Activated B cell treated with CpG ODN at 0.5 μM for 24 hours (primary cell): ENCODE results near the gene APPL2. TPM values are rescaled to one million over a fixed set of nuclear protein-coding genes. Genes with fewer than 3 reads are reported as not detected.
"Not testable (repeated sequence)": the region's sequence is repeated elsewhere in the genome, so short reads cannot be mapped to it uniquely, and the experiment has no call there.

Experiments
- ATAC-seq: fragments of 200-7000 bp; cut with Tn5 transposase; one replicate; pipeline ENCODE4 v1.10.0; 2021; ENCODE audit warnings: low read depth, mild to moderate bottlenecking, moderate library complexity
- CTCF ChIA-PET: fragments of 350-600 bp; sonication (Branson Sonifier 250); formaldehyde crosslinking; loops from one replicate; lab custom pipeline; 2021; ENCODE audit warnings: antibody characterized with exemption; lab: Charles Lee
- POLR2A ChIA-PET: fragments of 350-600 bp; sonication (Branson Sonifier 250); formaldehyde crosslinking; loops from one replicate; lab custom pipeline; 2021; ENCODE audit warnings: antibody characterized with exemption; lab: Charles Lee
- DNase-seq: peaks from one replicate; pipeline ENCODE4 v3.0.0; 2022
- H3K27ac Mint-ChIP-seq: one replicate; pipeline ENCODE4 v1.8.0; 2020; ENCODE audit warnings: mixed read lengths
- H3K27me3 Mint-ChIP-seq: one replicate; pipeline ENCODE4 v1.8.0; 2021; ENCODE audit warnings: mixed read lengths
- H3K36me3 Mint-ChIP-seq: one replicate; pipeline ENCODE4 v1.8.0; 2021; ENCODE audit warnings: low read depth, mixed read lengths
- H3K4me1 Mint-ChIP-seq: one replicate; pipeline ENCODE4 v1.8.0; 2021; ENCODE audit warnings: mixed read lengths
- H3K4me3 Mint-ChIP-seq: one replicate; pipeline ENCODE4 v1.8.0; 2020; ENCODE audit warnings: mild to moderate bottlenecking, mixed read lengths
- H3K9me3 Mint-ChIP-seq: one replicate; pipeline ENCODE4 v1.8.0; 2020; ENCODE audit warnings: mixed read lengths
- CTCF ChIP-seq: fragments of 200-600 bp; IDR thresholded peaks from one replicate; pipeline ENCODE4 v1.8.0; 2022; ENCODE audit warnings: antibody characterized with exemption, mild to moderate bottlenecking
- intact Hi-C: fragments of 100-400 bp; cut with micrococcal nuclease; formaldehyde crosslinking; loops from one replicate; pipeline ENCODE4 v1.15.1; 2024
- total RNA-seq: library from RNA; stranded (reverse); gene quantifications from 2 replicates; pipeline ENCODE4 v1.2.3, GENCODE V29; 2022

APPL2 gene
- total RNA-seq, 1 donor from 2014 or later = 30.7 TPM

GRCh38 chr12:105256921-105257320, 20.9 kb upstream of the APPL2 start:
- H3K4me1 Mint-ChIP-seq = peaks cover 13% of the 10 kb centered on the region
- H3K27me3 Mint-ChIP-seq = no peaks in the 10 kb centered on the region
- no peak overlapping the region for H3K4me3 Mint-ChIP-seq
- DNase-seq (no peak), ATAC-seq (no peak)
- intact Hi-C loops = no loop called here
- H3K27ac Mint-ChIP-seq = no peak overlapping the region
- H3K36me3 Mint-ChIP-seq = no peaks in the 10 kb centered on the region
- TF ChIP-seq CTCF = no peak
- POLR2A ChIA-PET = no interaction called here
- peaks cover 9% of the 10 kb centered on the region for H3K9me3 Mint-ChIP-seq
- CTCF ChIA-PET = no interaction called here

GRCh38 chr12:105256431-105256830, 20.5 kb upstream of the APPL2 start:
- H3K27ac Mint-ChIP-seq, H3K4me3 Mint-ChIP-seq, intact Hi-C loops, H3K4me1 Mint-ChIP-seq, H3K27me3 Mint-ChIP-seq, H3K36me3 Mint-ChIP-seq, CTCF ChIA-PET, DNase-seq, ATAC-seq, POLR2A ChIA-PET, H3K9me3 Mint-ChIP-seq: not testable (repeated sequence)

- CTCF ChIA-PET = no interaction called here
- no peak overlapping the region for H3K4me3 Mint-ChIP-seq
- no peak overlapping the region for H3K27ac Mint-ChIP-seq
- intact Hi-C loops = no loop called here
- POLR2A ChIA-PET = no interaction called here
- no peaks in the 10 kb centered on the region for H3K27me3 Mint-ChIP-seq
- TF ChIP-seq CTCF = no peak
- H3K9me3 Mint-ChIP-seq = peaks cover 9% of the 10 kb centered on the region
- ATAC-seq (no peak), DNase-seq (no peak)
- no peaks in the 10 kb centered on the region for H3K36me3 Mint-ChIP-seq
- peaks cover 5% of the 10 kb centered on the region for H3K4me1 Mint-ChIP-seq
Measured at GRCh38 chr12:105256011-105256410, 20.0 kb upstream of the APPL2 start.

GRCh38 chr12:105253866-105254513, 18.0 kb upstream of the APPL2 start:
- peaks cover 9% of the 10 kb centered on the region for H3K9me3 Mint-ChIP-seq
- no peaks in the 10 kb centered on the region for H3K27me3 Mint-ChIP-seq
- ChIA-PET POLR2A (no interaction called here), CTCF (no interaction called here)
- no peak for DNase-seq
- no peak for TF ChIP-seq CTCF
- H3K4me3 Mint-ChIP-seq = no peak overlapping the region
- intact Hi-C loops = no loop called here
- H3K36me3 Mint-ChIP-seq = no peaks in the 10 kb centered on the region
- H3K27ac Mint-ChIP-seq = no peak overlapping the region
- peaks cover 3% of the 10 kb centered on the region for H3K4me1 Mint-ChIP-seq
- no peak for ATAC-seq

- H3K4me1 Mint-ChIP-seq = peaks cover 3% of the 10 kb centered on the region
- no peaks in the 10 kb centered on the region for H3K36me3 Mint-ChIP-seq
- DNase-seq (no peak), ATAC-seq (no peak)
- no peaks in the 10 kb centered on the region for H3K27me3 Mint-ChIP-seq
- no peak overlapping the region for H3K27ac Mint-ChIP-seq
- no peak for TF ChIP-seq CTCF
- peaks cover 9% of the 10 kb centered on the region for H3K9me3 Mint-ChIP-seq
- intact Hi-C loops = no loop called here
- CTCF ChIA-PET = no interaction called here
- H3K4me3 Mint-ChIP-seq = no peak overlapping the region
- POLR2A ChIA-PET = no interaction called here
Measured at GRCh38 chr12:105252901-105253300, 16.9 kb upstream of the APPL2 start.

GRCh38 chr12:105245776-105246427, 9.9 kb upstream of the APPL2 start:
- H3K4me3 Mint-ChIP-seq, H3K9me3 Mint-ChIP-seq, intact Hi-C loops, CTCF ChIA-PET, ATAC-seq, POLR2A ChIA-PET, H3K36me3 Mint-ChIP-seq, DNase-seq, H3K27ac Mint-ChIP-seq, H3K4me1 Mint-ChIP-seq: not testable (repeated sequence)
- H3K27me3 Mint-ChIP-seq = peaks cover 17% of the 10 kb centered on the region
